Activated naive CD8-positive, alpha-beta T cell treated with anti-CD3 and anti-CD28 coated beads, Interleukin-2, amount 10 ng/mL, durations not matched to agents 7 days and 5 days (primary cell): Measurements from ENCODE around the gene PROB1. TPM values are rescaled to one million over a fixed set of nuclear protein-coding genes. Genes with fewer than 3 reads are reported as not detected.
"Not testable (repeated sequence)": the region's sequence is repeated elsewhere in the genome, so short reads cannot be mapped to it uniquely, and the experiment has no call there.

Source experiments
- ATAC-seq: fragments of 150-1000 bp; cut with Tn5 transposase; one replicate; pipeline ENCODE4 v1.10.0; 2021; ENCODE audit warnings: low read depth, moderate library complexity
- POLR2A ChIA-PET: fragments of 350-600 bp; sonication (Branson Sonifier 250); formaldehyde crosslinking; loops from one replicate; lab custom pipeline; 2021; ENCODE audit warnings: antibody characterized with exemption; lab: Charles Lee
- DNase-seq: peaks from one replicate; pipeline ENCODE4 v3.0.0; 2021
- H3K27ac Mint-ChIP-seq: one replicate; pipeline ENCODE4 v1.8.0; 2022; ENCODE audit warnings: mild to moderate bottlenecking, mixed read lengths
- H3K27me3 Mint-ChIP-seq: one replicate; pipeline ENCODE4 v1.8.0; 2022; ENCODE audit warnings: mild to moderate bottlenecking, moderate library complexity, mixed read lengths
- H3K36me3 Mint-ChIP-seq: one replicate; pipeline ENCODE4 v1.8.0; 2021; ENCODE audit warnings: mild to moderate bottlenecking, mixed read lengths
- H3K4me1 Mint-ChIP-seq: one replicate; pipeline ENCODE4 v1.8.0; 2021; ENCODE audit warnings: mixed read lengths
- H3K4me3 Mint-ChIP-seq: one replicate; pipeline ENCODE4 v1.8.0; 2022; ENCODE audit warnings: mild to moderate bottlenecking, moderate library complexity, mixed read lengths
- H3K9me3 Mint-ChIP-seq: one replicate; pipeline ENCODE4 v1.8.0; 2021; ENCODE audit warnings: mixed read lengths
- total RNA-seq, 2 experiments: library from RNA; stranded (reverse); gene quantifications; one replicate each; pipeline ENCODE4 v1.2.3, GENCODE V29; 2021

PROB1 gene
- total RNA-seq, 2 experiments from 2014 or later = 4.1 to 4.3 TPM

GRCh38 chr5:139387611-139388197, 7.2 kb downstream of the PROB1 start:
- POLR2A ChIA-PET = interaction anchor here (0.8 to 9.1 kb wide), 5 partner anchors 9 to 93 kb away, joined by 3 to 105 read pairs (median 3); partner anchors contain the start of gene PAIP2
- peaks cover 65% of the 10 kb centered on the region for H3K4me1 Mint-ChIP-seq
- ATAC-seq (no peak), DNase-seq (peak; percentile 38)
- no peaks in the 10 kb centered on the region for H3K9me3 Mint-ChIP-seq
- peaks cover 8% of the 10 kb centered on the region for H3K36me3 Mint-ChIP-seq
- no peaks in the 10 kb centered on the region for H3K27me3 Mint-ChIP-seq
- peak overlapping the region; percentile 100 for H3K27ac Mint-ChIP-seq
- H3K4me3 Mint-ChIP-seq = peak overlapping the region; percentile 99

- not testable (repeated sequence) for H3K4me3 Mint-ChIP-seq, ATAC-seq, H3K27me3 Mint-ChIP-seq, H3K36me3 Mint-ChIP-seq, H3K9me3 Mint-ChIP-seq
- peak; percentile 15 for DNase-seq
- Mint-ChIP-seq H3K4me1 (peaks cover 69% of the 10 kb centered on the region), H3K27ac (peak overlapping the region; percentile 69)
- POLR2A ChIA-PET = interaction anchor here (2.2 to 9.1 kb wide), 2 partner anchors 46 to 93 kb away, joined by 9 to 105 read pairs; partner anchors contain the start of genes MATR3 and PAIP2
Measured at GRCh38 chr5:139386956-139387355, 7.9 kb downstream of the PROB1 start.

DNA sequence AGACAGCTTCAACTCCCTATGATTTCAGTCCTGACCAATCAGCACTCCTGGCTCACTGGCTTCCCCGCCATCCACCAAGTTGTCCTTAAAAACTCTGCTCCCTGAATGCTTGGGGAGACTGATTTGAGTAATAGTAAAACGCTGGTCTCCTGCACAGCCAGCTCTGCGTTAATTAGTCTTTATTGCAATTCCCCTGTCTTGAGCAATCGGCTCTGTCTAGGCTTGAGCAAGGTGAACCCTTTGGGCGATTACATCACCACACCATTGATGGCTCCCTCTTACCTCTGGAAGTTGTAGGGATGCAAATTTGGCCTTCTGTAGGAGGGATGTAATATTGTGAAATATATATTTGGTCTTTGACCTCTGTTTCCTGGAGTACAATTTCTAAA, 8.9 kb downstream of the PROB1 start:
- DNase-seq = no peak
- Mint-ChIP-seq H3K4me3 (peak overlapping the region; percentile 80), H3K36me3 (peaks cover 6% of the 10 kb centered on the region), H3K27ac (peak overlapping the region; percentile 94), H3K9me3 (no peaks in the 10 kb centered on the region), H3K4me1 (peaks cover 61% of the 10 kb centered on the region), H3K27me3 (no peaks in the 10 kb centered on the region)
- no peak for ATAC-seq
- POLR2A ChIA-PET = interaction anchor here (2.2 to 9.1 kb wide), 2 partner anchors 45 to 92 kb away, joined by 9 to 105 read pairs; partner anchors contain the start of genes MATR3 and PAIP2

DNA sequence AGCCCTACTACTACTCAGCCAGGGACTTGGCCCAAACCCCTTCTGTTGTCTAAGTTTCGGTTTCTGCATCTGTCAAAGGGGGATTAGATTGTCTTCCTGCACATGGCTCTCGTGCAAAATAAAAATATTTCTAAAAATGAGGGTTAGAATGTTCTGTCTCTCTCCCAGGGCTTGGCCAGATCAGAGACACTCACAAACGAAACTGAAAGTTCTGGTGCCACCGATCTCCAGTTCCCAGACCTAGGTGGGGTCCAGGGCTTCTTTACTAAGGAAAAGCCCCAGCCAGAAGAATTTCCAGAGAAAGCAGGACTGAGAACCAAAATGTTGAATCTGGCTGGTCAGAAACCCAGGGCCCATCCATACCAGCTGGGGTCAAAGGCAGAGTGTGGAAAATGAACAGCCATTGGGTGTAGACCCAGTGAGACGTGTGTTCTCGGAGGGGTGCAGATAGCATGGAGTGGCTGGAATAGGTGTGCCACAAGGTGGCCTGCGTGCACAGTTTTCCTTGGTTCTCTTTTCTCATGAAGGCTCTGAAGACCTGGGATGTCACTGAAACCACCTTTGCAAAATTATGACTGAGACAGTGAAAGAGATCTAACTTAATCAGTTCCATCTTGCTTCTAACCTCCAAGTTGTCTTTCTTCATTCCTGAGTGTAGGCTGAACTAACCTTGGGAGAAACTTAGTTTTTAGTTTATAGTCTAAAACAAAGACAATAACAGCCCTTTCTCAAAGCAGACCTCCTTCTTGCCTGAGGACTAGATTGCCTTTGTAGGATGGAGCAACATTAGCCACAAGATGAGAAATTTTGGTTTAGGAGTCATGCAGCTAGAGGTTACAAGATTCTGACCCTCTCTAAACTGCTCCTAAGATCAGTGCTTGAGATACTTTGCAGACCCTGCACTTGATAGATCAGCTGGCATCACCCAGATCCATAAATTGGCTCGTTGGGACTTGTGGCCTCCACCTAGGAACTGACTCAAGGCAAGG, 9.5 kb downstream of the PROB1 start:
- H3K4me1 Mint-ChIP-seq = peaks cover 54% of the 10 kb centered on the region
- peaks cover 6% of the 10 kb centered on the region for H3K36me3 Mint-ChIP-seq
- peak overlapping the region; percentile 80 for H3K4me3 Mint-ChIP-seq
- H3K27ac Mint-ChIP-seq = peak overlapping the region; percentile 94
- no peaks in the 10 kb centered on the region for H3K9me3 Mint-ChIP-seq
- no peaks in the 10 kb centered on the region for H3K27me3 Mint-ChIP-seq
- POLR2A ChIA-PET = interaction anchor here (0.9 to 9.1 kb wide), 5 partner anchors 14 to 92 kb away, joined by 3 to 105 read pairs (median 9); partner anchors contain the start of genes MATR3 and PAIP2
- ATAC-seq = peak; percentile 6
- peak; percentile 26 for DNase-seq

- Mint-ChIP-seq H3K36me3 (peaks cover 6% of the 10 kb centered on the region), H3K9me3 (no peaks in the 10 kb centered on the region), H3K4me1 (peaks cover 47% of the 10 kb centered on the region), H3K27ac (peak overlapping the region; percentile 94), H3K27me3 (no peaks in the 10 kb centered on the region), H3K4me3 (peak overlapping the region; percentile 80)
- POLR2A ChIA-PET = interaction anchor here (0.5 to 1.1 kb wide), 4 partner anchors 13 to 91 kb away, joined by 3 to 12 read pairs (median 6); partner anchors contain the start of genes MATR3 and PAIP2
- ATAC-seq (peak; percentile 1), DNase-seq (no peak)
Measured at GRCh38 chr5:139384591-139385051, 10.3 kb downstream of the PROB1 start.

GRCh38 chr5:139383993-139384590, 10.8 kb downstream of the PROB1 start:
- Mint-ChIP-seq H3K36me3 (peaks cover 4% of the 10 kb centered on the region), H3K4me3 (peak overlapping the region; percentile 80), H3K9me3 (no peaks in the 10 kb centered on the region), H3K4me1 (peaks cover 47% of the 10 kb centered on the region), H3K27me3 (no peaks in the 10 kb centered on the region), H3K27ac (peak overlapping the region; percentile 94)
- POLR2A ChIA-PET = interaction anchor here (0.5 to 1.1 kb wide), 4 partner anchors 13 to 91 kb away, joined by 3 to 12 read pairs (median 6); partner anchors contain the start of genes MATR3 and PAIP2
- ATAC-seq (no peak), DNase-seq (no peak)

DNA sequence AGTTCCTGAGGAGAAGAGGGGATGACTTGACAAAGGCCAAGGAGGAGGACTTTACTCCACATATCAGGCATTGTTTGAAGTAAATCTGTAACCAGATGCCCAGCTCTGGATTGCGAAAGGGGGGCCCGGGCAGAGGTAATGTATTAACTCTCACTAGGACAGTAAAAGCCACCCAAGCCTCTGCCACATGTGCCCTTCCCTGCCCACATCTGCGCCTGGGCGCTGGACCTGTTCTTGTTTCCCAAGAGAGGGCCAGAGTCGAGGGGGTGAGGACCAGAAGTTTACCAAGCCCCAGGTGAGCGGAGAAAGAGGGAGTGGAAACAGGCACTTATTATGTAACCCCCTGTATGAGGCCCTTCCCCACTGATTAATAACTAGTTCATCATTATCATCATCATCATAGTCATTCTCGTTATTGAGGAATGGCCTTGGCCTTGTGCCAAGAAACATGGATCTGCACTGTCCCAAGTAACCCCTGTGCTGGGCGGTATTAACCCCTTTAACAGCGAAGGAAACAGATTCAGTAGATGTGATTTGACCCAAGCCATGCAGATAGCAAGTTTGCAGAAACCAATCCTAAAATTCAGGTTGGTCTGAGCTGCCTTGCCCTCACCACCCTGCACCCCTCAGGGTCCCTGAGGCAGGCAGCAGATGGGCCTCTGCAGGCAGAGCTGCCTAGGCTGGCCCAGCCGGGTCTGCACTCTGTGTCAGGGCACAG, 11.5 kb downstream of the PROB1 start, which contains the start of gene SLC23A1:
Gene SLC23A1 (minus strand): TSS at position 23 of the 718 bp plus-strand sequence. CDS start 44 bp downstream, outside the sequence.
- H3K4me1 Mint-ChIP-seq = peaks cover 46% of the 10 kb centered on the region
- POLR2A ChIA-PET = interaction anchor here (1.1 kb wide), 1 partner anchor 42 kb away, joined by 9 read pairs; the partner anchor contains the start of gene PAIP2
- H3K9me3 Mint-ChIP-seq = no peaks in the 10 kb centered on the region
- peak within 1 kb of the TSS; percentile 94 for H3K27ac Mint-ChIP-seq
- ATAC-seq = no peak
- H3K36me3 Mint-ChIP-seq = peaks cover 4% of the 10 kb centered on the region
- H3K4me3 Mint-ChIP-seq = no peak within 1 kb of the TSS
- DNase-seq = no peak
- H3K27me3 Mint-ChIP-seq = no peaks in the 10 kb centered on the region

DNA sequence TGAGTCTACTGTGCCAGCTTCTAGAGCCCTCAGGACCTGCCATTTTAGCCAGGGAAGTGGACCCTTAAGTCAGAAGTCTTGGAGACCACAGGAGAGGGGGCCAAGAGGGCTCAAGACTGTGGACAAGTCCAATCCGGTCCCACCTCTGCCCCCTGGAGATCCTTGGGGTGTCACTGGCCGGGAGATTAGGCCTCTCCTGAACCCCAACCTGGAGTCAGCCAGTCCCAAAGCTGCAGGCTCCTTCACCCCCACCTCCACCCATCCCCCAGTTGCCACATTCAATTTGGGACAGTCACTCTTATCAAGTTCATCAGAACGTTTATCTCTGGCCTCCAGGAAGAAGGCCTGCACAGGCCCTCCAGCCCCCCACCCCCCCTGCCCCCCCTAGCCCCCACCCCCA, 12.1 kb downstream of the PROB1 start:
- no peak overlapping the region for H3K27ac Mint-ChIP-seq
- no peak overlapping the region for H3K4me3 Mint-ChIP-seq
- POLR2A ChIA-PET = no interaction called here
- H3K36me3 Mint-ChIP-seq = peaks cover 4% of the 10 kb centered on the region
- DNase-seq (no peak), ATAC-seq (no peak)
- H3K27me3 Mint-ChIP-seq = no peaks in the 10 kb centered on the region
- H3K4me1 Mint-ChIP-seq = peaks cover 41% of the 10 kb centered on the region
- H3K9me3 Mint-ChIP-seq = no peaks in the 10 kb centered on the region

GRCh38 chr5:139381837-139382761, 12.8 kb downstream of the PROB1 start:
- Mint-ChIP-seq H3K27me3 (no peaks in the 10 kb centered on the region), H3K27ac (no peak overlapping the region), H3K9me3 (no peaks in the 10 kb centered on the region), H3K4me1 (peaks cover 40% of the 10 kb centered on the region), H3K4me3 (no peak overlapping the region), H3K36me3 (peaks cover 7% of the 10 kb centered on the region)
- ATAC-seq (no peak), DNase-seq (no peak)
- POLR2A ChIA-PET = interaction anchor here (0.7 kb wide), 1 partner anchor 14 kb away, joined by 3 read pairs; no protein-coding TSS in a partner anchor

GRCh38 chr5:139379626-139380449, 15.1 kb downstream of the PROB1 start:
- Mint-ChIP-seq H3K4me3 (no peak overlapping the region), H3K27me3 (no peaks in the 10 kb centered on the region), H3K4me1 (peaks cover 24% of the 10 kb centered on the region), H3K27ac (peak overlapping the region; percentile 2), H3K36me3 (peaks cover 8% of the 10 kb centered on the region), H3K9me3 (no peaks in the 10 kb centered on the region)
- ATAC-seq (no peak), DNase-seq (no peak)
- POLR2A ChIA-PET = interaction anchor here (1.0 kb wide), 1 partner anchor 12 kb away, joined by 3 read pairs; no protein-coding TSS in a partner anchor
